ENCODE data around the gene VWF. TPM values are rescaled to one million over a fixed set of nuclear protein-coding genes. Genes with fewer than 3 reads are reported as not detected.
A peak's percentile ranks its signal among the peaks of the same experiment; 100 is the strongest.

Gene VWF
- polyA plus RNA-seq, 1 donor (not counting 4 experiments of a cell fraction or from before 2014, with no cell fraction given): 0.01 TPM

- no peak overlapping the region for H3K4me2 ChIP-seq (ENCODE audit: control insufficient read depth, extremely low read depth, insufficient read depth, low read depth, low read length)
- DNase-seq (ENCODE audit: low read depth, low spot score) (no peak), FAIRE-seq (no peak)
- no peaks in the 10 kb centered on the region for H3K4me1 ChIP-seq (ENCODE audit: control insufficient read depth, extremely low read depth, insufficient read depth, low read length)
- no peak overlapping the region for H3K9ac ChIP-seq (ENCODE audit: control insufficient read depth, extremely low read depth, insufficient read depth, low read length)
- H3K4me3 ChIP-seq (ENCODE audit: control insufficient read depth in 2 of 3, extremely low read depth in 1 of 3, insufficient read depth in 2 of 3, low read depth in 1 of 3, low read length in 3 of 3): no peak overlapping the region
- H3K79me2 ChIP-seq (ENCODE audit: control insufficient read depth, insufficient read depth, low read length): no peaks in the 10 kb centered on the region
- H4K20me1 ChIP-seq (ENCODE audit: control insufficient read depth, extremely low read depth, insufficient read depth, low read length): no peaks in the 10 kb centered on the region
- H3K27ac ChIP-seq (ENCODE audit: control insufficient read depth, insufficient read depth, low read length): no peak overlapping the region
- H3K9me1 ChIP-seq (ENCODE audit: control insufficient read depth, extremely low read depth, insufficient read depth, low read length): no peaks in the 10 kb centered on the region
- no peaks in the 10 kb centered on the region for H3K9me3 ChIP-seq (ENCODE audit: control insufficient read depth, low read depth, low read length)
- H2AFZ ChIP-seq (ENCODE audit: control insufficient read depth, low read length): no peak overlapping the region
- H3K27me3 ChIP-seq (ENCODE audit: control insufficient read depth, extremely low read depth, insufficient read depth, low read length): peaks cover 44% of the 10 kb centered on the region
- no peak for TF ChIP-seq EZH2 (IDR thresholded peaks at IDR 0.05; ENCODE audit: low read length)
- no peak for TF ChIP-seq CTCF (optimal IDR thresholded peaks at IDR 0.05 in 1 of 3, IDR thresholded peaks at IDR 0.05 in 1 of 3, conservative IDR thresholded peaks at IDR 0.05 in 1 of 3; ENCODE audit: extremely low read depth in 1 of 3, insufficient read depth in 2 of 3, low read length in 3 of 3)
- dilution Hi-C loops (cut with MboI; ENCODE audit: extremely low pct_ligation_motif_present, low sequenced_read_pairs): no loop called here
- H3K36me3 ChIP-seq (ENCODE audit: control insufficient read depth in 2 of 2, extremely low read depth in 1 of 2, insufficient read depth in 2 of 2, low read length in 2 of 2): no peaks in the 10 kb centered on the region
Observed at GRCh38 chr12:5946388-5946787, 178.1 kb downstream of the VWF start.

GRCh38 chr12:5945071-5946008 is 179.1 kb downstream of the VWF start, which contains the start of gene ANO2:
TSS of gene ANO2 (minus strand) at chr12:5945259. CDS start at chr12:5945217, 42 bp downstream.
- Histone ChIP-seq H3K36me3 (ENCODE audit: control insufficient read depth in 2 of 2, extremely low read depth in 1 of 2, insufficient read depth in 2 of 2, low read length in 2 of 2) (no peaks in the 10 kb centered on the region), H3K4me2 (ENCODE audit: control insufficient read depth, extremely low read depth, insufficient read depth, low read depth, low read length) (peak within 1 kb of the TSS; percentile 60), H3K9ac (ENCODE audit: control insufficient read depth, extremely low read depth, insufficient read depth, low read length) (no peak within 1 kb of the TSS), H2AFZ (ENCODE audit: control insufficient read depth, low read length) (no peak within 1 kb of the TSS), H3K27me3 (ENCODE audit: control insufficient read depth, extremely low read depth, insufficient read depth, low read length) (peaks cover 44% of the 10 kb centered on the region), H4K20me1 (ENCODE audit: control insufficient read depth, extremely low read depth, insufficient read depth, low read length) (no peaks in the 10 kb centered on the region), H3K27ac (ENCODE audit: control insufficient read depth, insufficient read depth, low read length) (no peak within 1 kb of the TSS), H3K79me2 (ENCODE audit: control insufficient read depth, insufficient read depth, low read length) (no peaks in the 10 kb centered on the region), H3K9me3 (ENCODE audit: control insufficient read depth, low read depth, low read length) (no peaks in the 10 kb centered on the region), H3K4me3 (ENCODE audit: control insufficient read depth in 2 of 3, extremely low read depth in 1 of 3, insufficient read depth in 2 of 3, low read depth in 1 of 3, low read length in 3 of 3) (peak within 1 kb of the TSS; percentile 12 to 31 (median 21)), H3K4me1 (ENCODE audit: control insufficient read depth, extremely low read depth, insufficient read depth, low read length) (no peaks in the 10 kb centered on the region), H3K9me1 (ENCODE audit: control insufficient read depth, extremely low read depth, insufficient read depth, low read length) (no peaks in the 10 kb centered on the region)
- DNase-seq (ENCODE audit: low read depth, low spot score): no peak
- no peak for FAIRE-seq
- dilution Hi-C loops (cut with MboI; ENCODE audit: extremely low pct_ligation_motif_present, low sequenced_read_pairs): no loop called here
- TF ChIP-seq CTCF (optimal IDR thresholded peaks at IDR 0.05 in 1 of 3, IDR thresholded peaks at IDR 0.05 in 1 of 3, conservative IDR thresholded peaks at IDR 0.05 in 1 of 3; ENCODE audit: extremely low read depth in 1 of 3, insufficient read depth in 2 of 3, low read length in 3 of 3): no peak
- TF ChIP-seq EZH2 (IDR thresholded peaks at IDR 0.05; ENCODE audit: low read length): peak; percentile 52
